Spleen (tissue), 11 donors: ENCODE measurements around the gene TECPR1. TPM values are rescaled to one million over a fixed set of nuclear protein-coding genes. Genes with fewer than 3 reads are reported as not detected.

Experiments
- DNase-seq: peaks from one replicate; pipeline ENCODE4 v3.0.0-alpha.2; 2020
- H3K27ac ChIP-seq, 8 donors: fragments of 200-600 bp; sonication (generic) in 7 of 8; 1 replicate in 4 of 8; 2 replicates in 4 of 8; pipeline versions ENCODE4 v1.5.0 to v1.8.0; 2016 to 2021; ENCODE audit warnings: inconsistent platforms in 4 of 8, mild to moderate bottlenecking in 4 of 8, moderate library complexity in 1 of 8
- H3K27me3 ChIP-seq, 7 donors: fragments of 200-600 bp; sonication (generic) in 6 of 7; replicated peaks in 1 of 7; 1 replicate in 4 of 7; 2 replicates in 3 of 7; pipeline versions ENCODE4 v1.5.0 to v1.8.0; 2016 to 2021; ENCODE audit warnings: inconsistent platforms in 3 of 7, mild to moderate bottlenecking in 1 of 7
- H3K36me3 ChIP-seq, 6 donors: fragments of 200-600 bp; sonication (generic) in 5 of 6; 1 replicate in 4 of 6; 2 replicates in 2 of 6; pipeline versions ENCODE4 v1.5.0 to v1.8.0; 2016 to 2021; ENCODE audit warnings: inconsistent platforms in 2 of 6
- H3K4me1 ChIP-seq, 6 donors: fragments of 200-600 bp; sonication (generic) in 5 of 6; 1 replicate in 3 of 6; 2 replicates in 3 of 6; pipeline versions ENCODE4 v1.5.0 to v1.8.0; 2016 to 2021; ENCODE audit warnings: inconsistent platforms in 3 of 6
- H3K4me3 ChIP-seq, 8 donors: fragments of 200-600 bp; sonication (generic) in 7 of 8; 1 replicate in 4 of 8; 2 replicates in 4 of 8; pipeline versions ENCODE4 v1.5.0 to v1.8.0; 2016 to 2021; ENCODE audit warnings: inconsistent platforms in 4 of 8, mild to moderate bottlenecking in 4 of 8, moderate library complexity in 2 of 8
- H3K9me3 ChIP-seq, 8 donors: fragments of 200-600 bp; sonication (generic) in 7 of 8; 1 replicate in 4 of 8; 2 replicates in 4 of 8; pipeline versions ENCODE4 v1.5.0 to v1.8.0; 2016 to 2021; ENCODE audit warnings: inconsistent platforms in 4 of 8
- POLR2A ChIP-seq, 3 donors: fragments of 450-650 bp; IDR thresholded peaks; one replicate each; pipeline ENCODE4 v1.5.1; 2017; ENCODE audit warnings: antibody characterized with exemption in 3 of 3, mild to moderate bottlenecking in 1 of 3
- POLR2AphosphoS5 ChIP-seq, 3 donors: sonication (generic); formaldehyde crosslinking; IDR thresholded peaks; one replicate each; pipeline ENCODE4 v1.5.1; 2017; ENCODE audit warnings: antibody characterized with exemption in 3 of 3
- WGBS, 5 donors: extraction: QIAGEN DNeasy Blood & Tissue Kit in 3 of 5; methylation state at CpG; one replicate each; pipeline versions ENCODE4 v1.1.5 to v1.1.7; 2013 to 2018; 5-methylcytosine and 5-hydroxymethylcytosine counted together
- intact Hi-C: fragments of 100-400 bp; cut with DNase I; formaldehyde crosslinking; loops from one replicate; pipeline ENCODE4 v1.15.0; 2023; ENCODE audit warnings: low total_unique reads
- polyA plus RNA-seq, 3 donors: library from polyadenylated mRNA; stranded (reverse); fragments of 200-250 nt; gene quantifications; one replicate each; pipeline ENCODE4 v1.2.1, GENCODE V29; 2013
- total RNA-seq, 7 donors: library from RNA; depleted of rRNA in 3 of 7; stranded (reverse); fragments of >200 nt in 3 of 7; fragmentation: NEBNext Ultra II Directional in 4 of 7; extraction: Animal tissue kit (Norgen Biotek cat#: 25700) in 4 of 7; gene quantifications; one replicate each; pipeline versions ENCODE4 v1.1.0 to v1.2.1, GENCODE V29; 2016 to 2021
- TF ChIP-seq, protein P1 (sequence below), 11 experiments: fragments of 200-600 bp in 7 of 11; fragments of 450-650 bp in 4 of 11; sonication (generic) in 4 of 11; IDR thresholded peaks in 8 of 11; conservative IDR thresholded peaks in 3 of 11; 1 replicate in 7 of 11; 2 replicates in 4 of 11; pipeline versions ENCODE4 v1.4.0 to v1.8.0; 2016 to 2021; ENCODE audit warnings: antibody characterized with exemption in 11 of 11, inconsistent platforms in 4 of 11, mild to moderate bottlenecking in 1 of 11
- donor health status: healthy with polysubstance abuse.
- donor health status: DM: no; HTN: no; CAD: no; lungs with moderate emphysema.
- donor health status: DM: no; HTN: no; CAD: no.
- donor health status: Bipolar disorder and iron deficiency.
- donor health status: healthy.
- donor health status: DM: no; HTN: no; CAD: no.
- donor health status: DM: yes; HTN: yes; CAD: no.

The TECPR1 gene
- total and polyA plus RNA-seq, 10 donors: 8.4 to 86.4 (median 40.1) TPM

DNA sequence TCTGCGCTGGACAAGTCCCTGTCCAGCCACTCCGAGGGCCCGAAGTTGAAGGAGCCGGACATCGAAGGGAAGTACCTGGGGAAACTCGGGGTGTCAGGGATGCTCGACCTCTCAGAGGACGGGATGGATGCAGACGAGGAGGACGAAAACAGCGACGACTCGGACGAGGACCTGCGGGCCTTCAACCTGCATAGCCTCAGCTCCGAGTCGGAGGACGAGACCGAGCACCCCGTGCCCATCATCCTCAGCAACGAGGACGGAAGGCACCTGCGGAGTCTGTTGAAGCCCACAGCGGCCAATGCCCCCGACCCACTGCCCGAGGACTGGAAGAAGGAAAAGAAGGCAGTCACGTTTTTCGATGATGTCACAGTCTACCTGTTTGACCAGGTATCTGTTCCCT, 57.8 kb downstream of the TECPR1 start:
- Histone ChIP-seq H3K27ac (no peak overlapping the region), H3K36me3 (peaks cover 0 to 91% (median 53%) of the 10 kb centered on the region in 6 donors), H3K9me3 (peaks cover 0 to 10% (median 3%) of the 10 kb centered on the region in 8 donors), H3K4me1 (peaks cover 0 to 23% (median 13%) of the 10 kb centered on the region in 6 donors), H3K27me3 (no peaks in the 10 kb centered on the region), H3K4me3 (no peak overlapping the region)
- no peak for TF ChIP-seq POLR2AphosphoS5 (IDR thresholded peaks at IDR 0.05)
- TF ChIP-seq POLR2A (IDR thresholded peaks at IDR 0.05): no peak
- TF ChIP-seq, protein P1, sequence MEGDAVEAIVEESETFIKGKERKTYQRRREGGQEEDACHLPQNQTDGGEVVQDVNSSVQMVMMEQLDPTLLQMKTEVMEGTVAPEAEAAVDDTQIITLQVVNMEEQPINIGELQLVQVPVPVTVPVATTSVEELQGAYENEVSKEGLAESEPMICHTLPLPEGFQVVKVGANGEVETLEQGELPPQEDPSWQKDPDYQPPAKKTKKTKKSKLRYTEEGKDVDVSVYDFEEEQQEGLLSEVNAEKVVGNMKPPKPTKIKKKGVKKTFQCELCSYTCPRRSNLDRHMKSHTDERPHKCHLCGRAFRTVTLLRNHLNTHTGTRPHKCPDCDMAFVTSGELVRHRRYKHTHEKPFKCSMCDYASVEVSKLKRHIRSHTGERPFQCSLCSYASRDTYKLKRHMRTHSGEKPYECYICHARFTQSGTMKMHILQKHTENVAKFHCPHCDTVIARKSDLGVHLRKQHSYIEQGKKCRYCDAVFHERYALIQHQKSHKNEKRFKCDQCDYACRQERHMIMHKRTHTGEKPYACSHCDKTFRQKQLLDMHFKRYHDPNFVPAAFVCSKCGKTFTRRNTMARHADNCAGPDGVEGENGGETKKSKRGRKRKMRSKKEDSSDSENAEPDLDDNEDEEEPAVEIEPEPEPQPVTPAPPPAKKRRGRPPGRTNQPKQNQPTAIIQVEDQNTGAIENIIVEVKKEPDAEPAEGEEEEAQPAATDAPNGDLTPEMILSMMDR (IDR thresholded peaks at IDR 0.05 in 8 of 11, conservative IDR thresholded peaks at IDR 0.05 in 3 of 11): no peak
- no peak for DNase-seq
- intact Hi-C loops: loop anchor here (10.0 kb wide), 1 partner anchor 61 kb away; the partner anchor contains the start of gene TECPR1
- WGBS, 5 donors: 96 to 98% (median 98%) methylated on average over 28 of the region's 28 CpGs

DNA sequence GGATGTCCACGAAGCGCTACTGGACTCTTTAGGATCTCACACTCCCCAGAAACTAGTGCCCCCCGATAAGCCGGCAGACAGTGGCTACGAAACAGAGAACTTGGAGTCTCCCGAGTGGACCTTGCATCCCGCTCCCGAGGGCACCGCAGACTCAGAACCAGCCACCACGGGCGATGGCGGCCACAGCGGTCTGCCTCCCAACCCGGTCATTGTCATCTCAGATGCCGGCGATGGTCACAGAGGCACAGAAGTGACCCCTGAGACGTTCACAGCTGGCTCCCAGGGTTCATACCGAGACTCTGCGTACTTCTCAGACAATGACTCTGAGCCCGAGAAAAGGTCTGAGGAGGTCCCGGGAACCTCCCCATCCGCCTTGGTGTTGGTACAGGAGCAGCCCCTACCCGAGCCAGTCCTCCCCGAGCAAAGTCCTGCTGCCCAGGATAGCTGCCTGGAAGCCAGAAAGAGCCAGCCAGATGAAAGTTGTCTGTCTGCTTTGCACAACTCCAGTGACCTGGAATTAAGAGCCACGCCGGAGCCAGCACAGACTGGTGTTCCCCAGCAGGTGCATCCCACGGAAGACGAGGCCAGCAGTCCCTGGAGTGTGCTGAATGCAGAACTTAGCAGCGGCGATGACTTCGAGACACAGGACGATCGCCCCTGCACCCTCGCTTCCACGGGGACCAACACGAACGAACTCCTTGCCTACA, 58.4 kb downstream of the TECPR1 start:
- DNase-seq: no peak
- intact Hi-C loops: loop anchor here (10.0 kb wide), 1 partner anchor 61 kb away; the partner anchor contains the start of gene TECPR1
- H3K4me3 ChIP-seq: no peak overlapping the region
- TF ChIP-seq POLR2A (IDR thresholded peaks at IDR 0.05) (no peak), POLR2AphosphoS5 (IDR thresholded peaks at IDR 0.05) (no peak)
- TF ChIP-seq, protein P1 (IDR thresholded peaks at IDR 0.05 in 8 of 11, conservative IDR thresholded peaks at IDR 0.05 in 3 of 11): no peak
- peaks cover 0 to 96% (median 56%) of the 10 kb centered on the region in 6 donors for H3K36me3 ChIP-seq
- peaks cover 0 to 20% (median 13%) of the 10 kb centered on the region in 6 donors for H3K4me1 ChIP-seq
- H3K9me3 ChIP-seq: peaks cover 0 to 9% (median 3%) of the 10 kb centered on the region in 8 donors
- 94 to 98% (median 98%) methylated on average over 19 to 37 of the region's 37 CpGs for WGBS, 5 donors
- H3K27me3 ChIP-seq: no peaks in the 10 kb centered on the region
- H3K27ac ChIP-seq: no peak overlapping the region

DNA sequence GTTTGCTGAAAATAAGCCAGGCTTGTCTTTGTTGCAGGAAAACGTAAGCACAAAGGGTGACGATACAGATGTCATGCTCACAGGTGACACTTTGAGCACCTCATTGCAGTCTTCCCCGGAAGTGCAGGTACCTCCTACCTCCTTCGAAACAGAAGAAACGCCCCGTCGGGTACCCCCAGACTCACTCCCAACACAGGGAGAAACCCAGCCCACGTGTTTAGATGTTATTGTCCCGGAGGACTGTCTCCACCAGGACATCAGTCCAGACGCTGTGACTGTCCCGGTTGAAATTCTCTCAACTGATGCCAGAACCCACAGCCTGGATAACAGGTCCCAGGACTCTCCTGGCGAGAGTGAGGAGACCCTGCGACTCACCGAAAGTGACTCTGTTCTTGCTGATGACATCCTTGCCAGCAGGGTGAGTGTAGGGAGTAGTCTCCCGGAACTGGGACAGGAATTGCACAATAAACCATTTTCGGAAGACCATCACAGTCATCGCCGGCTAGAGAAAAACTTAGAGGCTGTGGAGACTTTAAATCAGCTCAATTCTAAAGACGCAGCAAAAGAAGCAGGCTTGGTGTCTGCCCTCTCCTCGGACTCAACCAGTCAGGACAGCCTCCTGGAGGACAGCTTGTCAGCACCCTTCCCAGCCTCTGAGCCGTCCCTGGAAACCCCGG, 59.1 kb downstream of the TECPR1 start:
- H3K4me1 ChIP-seq: peaks cover 0 to 19% (median 13%) of the 10 kb centered on the region in 6 donors
- H3K9me3 ChIP-seq: peaks cover 0 to 2% (median 0%) of the 10 kb centered on the region in 8 donors
- DNase-seq: no peak
- H3K4me3 ChIP-seq: no peak overlapping the region
- intact Hi-C loops: loop anchor here (10.0 kb wide), 1 partner anchor 62 kb away; the partner anchor contains the start of gene TECPR1
- H3K27me3 ChIP-seq: no peaks in the 10 kb centered on the region
- WGBS, 5 donors: 91 to 98% (median 93%) methylated on average over 22 of the region's 22 CpGs
- H3K36me3 ChIP-seq: peaks cover 0 to 96% (median 56%) of the 10 kb centered on the region in 6 donors
- TF ChIP-seq POLR2AphosphoS5 (IDR thresholded peaks at IDR 0.05) (no peak), POLR2A (IDR thresholded peaks at IDR 0.05) (no peak)
- TF ChIP-seq, protein P1 (IDR thresholded peaks at IDR 0.05 in 8 of 11, conservative IDR thresholded peaks at IDR 0.05 in 3 of 11): no peak
- no peak overlapping the region for H3K27ac ChIP-seq
